Duodenal mucosa (tissue), 2 donors: ENCODE results near the gene MATCAP1.

ENCODE experiments used
- H3K27ac ChIP-seq: one replicate; pipeline ENCODE4 v1.7.0; 2013; ENCODE audit warnings: low read depth, low read length
- H3K27me3 ChIP-seq, 2 donors: one replicate each; pipeline ENCODE4 v1.7.0; 2013; ENCODE audit warnings: low read length in 2 of 2, control low read depth in 1 of 2; ENCODE audit not compliant: insufficient read depth in 2 of 2, control insufficient read depth in 1 of 2
- H3K36me3 ChIP-seq, 2 donors: one replicate each; pipeline ENCODE4 v1.7.0; 2013; ENCODE audit warnings: low read length in 2 of 2, control low read depth in 1 of 2; ENCODE audit not compliant: insufficient read depth in 2 of 2, control insufficient read depth in 1 of 2
- H3K4me1 ChIP-seq, 2 donors: one replicate each; pipeline ENCODE4 v1.7.0; 2013; ENCODE audit warnings: low read length in 2 of 2, control low read depth in 1 of 2; ENCODE audit not compliant: insufficient read depth in 2 of 2, control insufficient read depth in 1 of 2
- H3K4me3 ChIP-seq, 2 donors: one replicate each; pipeline ENCODE4 v1.7.0; 2013; ENCODE audit warnings: low read length in 2 of 2, low read depth in 1 of 2
- H3K9ac ChIP-seq, 2 donors: one replicate each; pipeline ENCODE4 v1.7.0; 2013; ENCODE audit warnings: low read length in 2 of 2, low read depth in 1 of 2
- H3K9me3 ChIP-seq, 2 donors: one replicate each; pipeline ENCODE4 v1.7.0; 2013; ENCODE audit warnings: low read length in 2 of 2, control low read depth in 1 of 2; ENCODE audit not compliant: control insufficient read depth in 1 of 2

The MATCAP1 gene

DNA sequence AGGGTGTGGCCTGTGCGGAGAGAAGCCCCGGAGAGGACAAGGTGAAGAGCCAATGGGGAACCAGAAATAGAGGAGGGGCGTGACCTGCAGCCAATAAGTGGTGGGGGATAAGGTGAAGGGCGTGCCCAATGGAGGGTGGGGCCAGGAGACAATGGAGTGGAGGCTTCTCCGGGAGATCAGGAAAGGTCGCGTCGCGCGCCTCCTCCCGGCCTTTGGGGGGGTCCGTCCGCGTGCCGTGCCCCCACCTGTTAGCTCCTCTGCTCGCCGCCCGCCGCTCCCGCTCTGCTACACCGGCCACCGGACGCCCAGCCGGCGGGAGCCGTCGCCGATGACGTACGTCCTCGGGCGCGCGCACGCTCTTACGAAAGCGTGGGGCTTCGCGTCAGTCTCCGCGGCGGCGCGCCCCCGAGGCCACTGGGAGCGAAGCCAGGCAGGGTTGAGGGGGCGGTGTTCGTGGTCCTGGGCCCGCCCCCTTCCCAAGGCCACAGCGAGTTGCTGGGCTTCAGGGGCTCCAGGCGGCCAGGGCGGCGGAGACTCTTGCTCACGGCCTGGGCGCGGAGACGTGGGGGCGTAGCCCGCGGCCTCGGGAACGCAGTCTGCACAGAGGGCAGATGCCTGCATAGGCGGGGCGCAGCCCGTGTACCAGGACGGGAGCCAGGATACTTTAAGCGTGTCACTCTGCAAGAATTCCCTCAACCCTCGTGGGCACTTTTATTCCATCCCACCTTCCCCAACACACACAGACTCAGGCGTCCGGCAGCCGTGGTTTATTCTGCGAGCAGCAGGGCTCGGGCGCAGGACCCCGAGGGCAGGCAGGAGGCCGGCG, at the start of gene MATCAP1:
MATCAP1 (minus strand) TSS at position 337 of the 826 bp plus-strand sequence. CDS start 3,353 bp downstream, outside the sequence.
- Histone ChIP-seq H3K36me3 (no peaks in the 10 kb centered on the region), H3K9ac (peak within 1 kb of the TSS; percentile 78 to 84), H3K4me3 (peak within 1 kb of the TSS; percentile 71 to 82), H3K27me3 (no peaks in the 10 kb centered on the region), H3K9me3 (no peaks in the 10 kb centered on the region), H3K4me1 (peaks cover 26 to 32% of the 10 kb centered on the region in 2 donors), H3K27ac (peak within 1 kb of the TSS; percentile 95)

DNA sequence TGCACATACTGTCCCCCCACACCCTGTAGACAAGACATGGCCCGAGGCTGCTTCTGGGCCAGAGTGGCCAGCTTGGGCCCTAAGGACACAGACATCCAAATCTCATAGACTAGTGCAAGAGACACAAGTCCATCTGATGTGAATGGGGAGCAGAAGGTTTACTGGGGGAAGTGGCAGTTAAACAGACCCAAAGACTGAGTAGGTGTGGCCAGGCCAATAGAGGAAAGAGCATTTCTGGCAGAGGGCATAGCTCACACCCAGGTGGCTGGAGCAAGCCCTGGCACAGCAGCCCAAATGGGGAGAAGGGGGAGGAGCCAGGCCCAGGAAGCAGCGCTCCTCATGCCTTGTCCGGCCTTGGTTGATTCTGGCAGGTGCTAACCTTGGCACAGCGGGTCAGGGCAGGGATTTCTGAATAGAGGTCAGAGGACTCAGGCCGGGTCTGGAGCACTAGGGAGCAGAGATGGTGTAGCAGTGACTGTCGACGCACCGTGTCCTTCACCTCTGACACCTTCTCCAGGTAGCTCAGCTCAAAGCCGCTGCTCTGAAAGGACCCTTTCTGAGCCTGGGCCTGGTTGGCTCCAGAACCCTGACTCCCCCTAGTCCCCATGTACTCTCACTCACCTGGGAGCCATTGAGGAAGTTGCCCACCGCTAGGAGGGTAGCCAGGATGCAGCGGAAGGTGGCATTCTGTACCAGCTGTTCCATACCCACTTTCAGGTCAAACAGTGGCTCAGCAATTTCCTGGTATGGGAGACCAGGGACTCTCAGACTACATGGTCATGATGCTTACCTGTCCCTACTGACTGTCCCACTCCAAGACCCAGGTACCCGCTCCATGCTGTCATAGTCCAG, 47.3 kb upstream of the MATCAP1 start:
- Histone ChIP-seq H3K4me3 (no peak overlapping the region), H3K27ac (no peak overlapping the region), H3K9ac (no peak overlapping the region), H3K4me1 (peaks cover 33 to 34% of the 10 kb centered on the region in 2 donors), H3K9me3 (no peaks in the 10 kb centered on the region), H3K27me3 (no peaks in the 10 kb centered on the region), H3K36me3 (peaks cover 40 to 58% of the 10 kb centered on the region in 2 donors)

DNA sequence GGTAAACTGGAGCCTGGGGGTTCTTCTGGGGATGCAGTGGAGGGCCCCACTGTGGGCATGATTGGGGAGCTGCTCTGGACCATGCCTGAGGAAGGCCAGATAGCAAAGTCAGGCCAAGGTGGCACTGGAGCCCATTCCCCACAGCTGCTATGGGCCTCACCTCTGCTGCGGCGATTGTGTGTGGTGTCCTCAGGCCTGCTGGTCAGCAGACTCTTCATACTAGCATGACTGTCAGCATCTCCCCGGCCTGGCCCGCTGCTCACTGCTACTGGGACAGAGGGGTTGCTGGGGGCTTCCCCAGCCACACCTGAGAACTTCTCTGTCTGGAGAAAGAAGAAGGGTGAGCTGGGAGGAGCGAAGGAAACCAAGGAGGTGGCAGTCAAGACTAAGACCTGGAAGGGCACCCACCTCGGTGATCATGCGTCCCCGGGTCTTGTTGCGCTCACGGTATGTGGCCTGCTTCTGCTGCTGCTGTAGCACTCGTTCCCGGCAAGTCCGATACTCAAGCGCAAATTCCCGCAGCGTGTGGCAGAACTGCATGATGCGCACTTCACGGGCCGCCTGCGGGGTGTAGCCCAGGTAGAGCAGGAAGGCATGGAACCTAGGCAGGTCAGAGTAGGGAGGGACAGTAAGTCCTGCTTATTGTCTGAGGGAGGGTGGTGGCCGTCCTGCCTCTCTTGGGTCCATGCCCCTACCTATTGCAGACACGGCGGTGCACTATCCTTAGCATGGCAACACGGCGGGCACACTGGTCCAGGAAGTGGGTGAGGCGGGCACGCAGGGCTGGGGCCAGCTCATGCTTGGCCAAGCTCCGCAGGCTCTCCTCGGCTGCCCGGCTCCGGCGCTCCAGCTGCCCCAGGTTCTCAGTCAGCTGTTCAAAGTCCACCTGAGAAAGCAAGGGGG, 46.4 kb upstream of the MATCAP1 start:
- Histone ChIP-seq H3K36me3 (peaks cover 34 to 52% of the 10 kb centered on the region in 2 donors), H3K9ac (no peak overlapping the region), H3K27me3 (no peaks in the 10 kb centered on the region), H3K9me3 (no peaks in the 10 kb centered on the region), H3K4me1 (peaks cover 39 to 42% of the 10 kb centered on the region in 2 donors), H3K27ac (no peak overlapping the region), H3K4me3 (no peak overlapping the region)

DNA sequence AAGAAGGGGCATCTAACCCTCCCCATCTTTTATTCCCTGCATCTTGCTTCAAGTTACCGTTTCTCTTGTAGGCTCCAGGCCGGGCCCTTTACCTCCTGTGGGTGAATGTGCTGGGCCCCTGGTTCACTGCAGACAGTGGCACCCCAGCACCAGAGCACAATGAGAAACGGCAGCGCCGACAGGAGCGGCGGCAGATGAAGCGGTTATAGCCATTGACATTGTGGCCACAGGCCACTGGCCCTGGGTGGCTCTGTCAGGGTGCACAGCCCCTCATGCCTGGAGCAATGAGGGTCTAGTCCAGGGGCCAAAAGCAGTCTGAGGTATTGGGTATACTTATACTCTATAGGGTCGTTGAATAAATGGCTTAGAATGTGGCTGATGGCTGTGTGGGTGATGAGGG, 45.1 kb upstream of the MATCAP1 start:
- H3K9me3 ChIP-seq, result no peaks in the 10 kb centered on the region
- H3K4me3 ChIP-seq, result no peak overlapping the region
- H3K27me3 ChIP-seq, result no peaks in the 10 kb centered on the region
- peaks cover 51 to 54% of the 10 kb centered on the region in 2 donors for H3K4me1 ChIP-seq
- no peak overlapping the region for H3K9ac ChIP-seq
- H3K27ac ChIP-seq, result no peak overlapping the region
- H3K36me3 ChIP-seq, result peaks cover 31 to 45% of the 10 kb centered on the region in 2 donors

DNA sequence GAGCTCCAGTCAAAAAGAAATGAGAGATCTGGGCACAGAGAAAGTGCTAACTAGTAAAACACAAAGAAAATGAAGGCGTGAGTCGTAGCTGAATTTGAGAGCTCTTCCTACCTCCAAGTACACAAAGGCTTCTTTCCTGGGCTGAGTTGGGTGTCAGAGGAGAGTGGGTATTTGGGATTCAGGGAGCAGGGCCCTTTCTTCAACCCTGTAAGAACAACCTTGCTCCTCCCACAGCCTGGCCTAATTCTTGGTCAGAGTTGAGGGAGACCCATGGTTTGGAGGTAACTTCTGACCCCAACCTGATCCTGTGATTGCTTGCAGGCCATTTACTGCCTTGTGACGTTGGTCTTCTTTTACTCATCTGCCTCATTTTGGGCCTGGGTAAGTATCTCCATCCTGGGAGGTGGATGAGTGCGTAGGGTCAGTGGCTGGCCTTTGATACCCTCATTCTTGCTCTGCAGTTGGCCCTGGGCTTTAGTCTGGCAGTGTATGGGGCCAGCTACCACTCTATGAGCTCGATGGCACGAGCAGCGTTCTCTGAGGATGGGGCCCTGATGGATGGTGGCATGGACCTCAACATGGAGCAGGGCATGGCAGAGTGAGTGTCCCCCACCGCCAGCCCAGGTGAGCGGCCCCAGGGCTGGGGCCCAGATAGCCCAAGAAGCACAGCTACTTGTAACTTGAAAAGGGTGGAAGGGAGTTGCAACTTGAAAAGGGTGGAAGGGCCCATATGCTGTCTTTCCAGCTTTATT, 44.4 kb upstream of the MATCAP1 start:
- peak overlapping the region; percentile 92 to 93 for H3K9ac ChIP-seq
- no peaks in the 10 kb centered on the region for H3K27me3 ChIP-seq
- H3K27ac ChIP-seq, result no peak overlapping the region

DNA sequence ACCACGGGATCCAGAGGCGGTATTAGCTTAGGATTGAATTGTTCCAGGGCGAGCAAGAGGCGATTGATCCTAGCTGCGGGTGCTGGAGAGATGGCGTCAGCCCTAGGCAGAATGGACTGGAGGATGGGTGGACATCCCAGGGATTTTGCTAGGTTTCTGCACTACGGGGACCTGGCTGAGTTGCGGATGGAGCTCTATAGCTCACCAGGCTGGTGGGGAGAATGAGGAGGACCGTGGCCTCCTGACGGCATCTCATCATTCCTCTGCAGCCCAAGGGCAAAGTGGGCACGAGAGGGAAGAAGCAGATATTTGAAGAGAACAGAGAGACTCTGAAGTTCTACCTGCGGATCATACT, 43.8 kb upstream of the MATCAP1 start:
- no peaks in the 10 kb centered on the region for H3K27me3 ChIP-seq
- no peaks in the 10 kb centered on the region for H3K9me3 ChIP-seq
- H3K9ac ChIP-seq, result peak overlapping the region; percentile 92 to 93
- peaks cover 27 to 42% of the 10 kb centered on the region in 2 donors for H3K36me3 ChIP-seq
- H3K27ac ChIP-seq, result peak overlapping the region; percentile 68
- peaks cover 57 to 58% of the 10 kb centered on the region in 2 donors for H3K4me1 ChIP-seq
- H3K4me3 ChIP-seq, result peak overlapping the region; percentile 83 to 95

More for the DNA sequence above, 44.4 kb upstream of the MATCAP1 start:
- peaks cover 57 to 58% of the 10 kb centered on the region in 2 donors for H3K4me1 ChIP-seq
- H3K36me3 ChIP-seq, result peaks cover 27 to 42% of the 10 kb centered on the region in 2 donors
- no peaks in the 10 kb centered on the region for H3K9me3 ChIP-seq
- H3K4me3 ChIP-seq, result peak overlapping the region; percentile 83 to 95

DNA sequence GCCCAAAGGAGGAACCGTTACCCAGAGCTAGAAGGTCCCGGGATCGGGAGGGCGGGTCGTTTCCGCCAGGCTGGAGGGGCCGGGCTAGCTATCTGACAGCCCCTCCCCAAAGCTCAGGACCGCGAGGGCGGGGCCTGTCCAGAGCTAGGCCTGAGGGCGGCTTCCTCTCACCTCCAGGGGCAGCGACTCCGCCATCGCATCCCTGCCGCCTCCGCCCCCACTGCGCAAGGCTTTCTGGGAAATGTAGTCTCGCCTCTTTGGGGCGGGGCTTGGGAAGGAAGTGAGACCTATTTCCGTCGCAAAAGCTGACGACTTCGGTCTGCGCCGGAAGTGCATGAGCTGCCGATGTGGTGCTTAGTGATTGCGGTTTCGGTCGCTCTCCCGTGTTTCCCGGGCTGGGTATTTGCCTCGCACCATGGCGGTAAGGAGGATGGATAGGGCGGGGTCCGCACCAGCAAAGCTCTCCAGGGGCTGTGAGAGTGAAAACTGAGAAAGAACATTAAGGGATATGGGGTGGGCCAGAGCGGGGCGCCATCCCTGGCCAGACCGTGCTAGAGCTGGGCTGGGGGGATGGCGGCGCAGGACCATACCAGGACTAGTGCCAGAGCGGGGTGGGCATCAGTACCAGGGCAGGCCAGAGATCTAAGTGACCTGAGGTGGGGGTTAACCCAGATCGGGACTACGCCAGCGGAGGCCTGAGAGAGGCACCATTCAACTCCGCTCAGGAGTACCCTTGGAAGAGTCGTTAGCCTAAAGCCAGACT, 43.2 kb upstream of the MATCAP1 start, which contains the start of gene TMEM208:
TMEM208 (plus strand) TSS at position 327 of the 763 bp plus-strand sequence; CDS start at position 416, 89 bp downstream.
- no peaks in the 10 kb centered on the region for H3K9me3 ChIP-seq
- H3K4me1 ChIP-seq, result peaks cover 57 to 58% of the 10 kb centered on the region in 2 donors

DNA sequence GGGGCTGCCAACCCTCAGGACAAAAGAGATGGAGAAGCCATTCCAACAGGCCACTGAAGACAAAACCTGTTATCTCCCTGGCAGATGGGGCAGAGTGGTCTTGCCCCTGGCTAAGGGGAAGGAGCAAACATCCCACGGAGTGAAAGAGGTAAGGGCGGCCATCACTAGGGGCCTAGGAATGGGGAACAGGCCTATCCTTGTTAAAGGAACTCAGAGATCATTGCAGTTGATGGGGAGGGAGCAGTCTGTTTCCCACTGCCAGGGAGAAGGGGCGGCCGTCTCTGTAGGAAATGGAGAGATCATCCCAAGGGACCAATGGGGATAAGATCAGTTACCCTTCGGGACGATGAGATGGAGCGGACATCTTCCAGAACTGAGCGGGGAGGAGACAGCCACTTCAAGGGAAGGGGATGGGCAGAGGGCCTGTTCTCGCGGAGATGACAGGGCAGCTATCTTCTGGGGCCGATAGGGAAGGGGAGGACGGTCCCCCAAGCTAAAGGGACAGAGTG, 42.6 kb upstream of the MATCAP1 start:
- Histone ChIP-seq H3K27me3 (no peaks in the 10 kb centered on the region), H3K4me3 (peak overlapping the region; percentile 83 to 95), H3K9ac (peak overlapping the region; percentile 63 to 67), H3K27ac (no peak overlapping the region), H3K36me3 (peaks cover 23 to 34% of the 10 kb centered on the region in 2 donors), H3K9me3 (no peaks in the 10 kb centered on the region), H3K4me1 (peaks cover 54 to 57% of the 10 kb centered on the region in 2 donors)

More for the DNA sequence above, 43.2 kb upstream of the MATCAP1 start, which contains the start of gene TMEM208:
- peak within 1 kb of the TSS; percentile 68 for H3K27ac ChIP-seq
- H3K9ac ChIP-seq, result peak within 1 kb of the TSS; percentile 92 to 93
- H3K27me3 ChIP-seq, result no peaks in the 10 kb centered on the region
- peaks cover 27 to 41% of the 10 kb centered on the region in 2 donors for H3K36me3 ChIP-seq
- peak within 1 kb of the TSS; percentile 83 to 95 for H3K4me3 ChIP-seq
